Left ventricle myocardium superior (tissue), 1 donor: ENCODE results near the gene TSPAN32. TPM values are rescaled to one million over a fixed set of nuclear protein-coding genes. Genes with fewer than 3 reads are reported as not detected.
A peak's percentile ranks its signal among the peaks of the same experiment; 100 is the strongest.

Source experiments
- ATAC-seq: fragments of 200-7000 bp; cut with Tn5 transposase; one replicate; pipeline ENCODE4 v1.9.1; 2020; ENCODE audit warnings: mild to moderate bottlenecking, moderate library complexity
- DNase-seq: peaks from one replicate; pipeline ENCODE4 v3.0.0-alpha.2; 2020
- intact Hi-C: fragments of 100-400 bp; cut with micrococcal nuclease; formaldehyde crosslinking; loops from one replicate; pipeline ENCODE4 v1.11.0; 2022
- long read RNA-seq: library from polyadenylated mRNA; unstranded; transcript quantifications from one replicate; pipeline ENCODE4 v2.0.0, GENCODE V29; 2021
- total RNA-seq: library from RNA; stranded (reverse); fragmentation: NEBNext Ultra II Directional; extraction: Animal tissue kit (Norgen Biotek cat#: 25700); gene quantifications from one replicate; pipeline ENCODE4 v1.2.1, GENCODE V29; 2021
- donor health status: DM: no; HTN: yes; CAD: no; lungs with severe emphysema.

TSPAN32 gene, protein sequence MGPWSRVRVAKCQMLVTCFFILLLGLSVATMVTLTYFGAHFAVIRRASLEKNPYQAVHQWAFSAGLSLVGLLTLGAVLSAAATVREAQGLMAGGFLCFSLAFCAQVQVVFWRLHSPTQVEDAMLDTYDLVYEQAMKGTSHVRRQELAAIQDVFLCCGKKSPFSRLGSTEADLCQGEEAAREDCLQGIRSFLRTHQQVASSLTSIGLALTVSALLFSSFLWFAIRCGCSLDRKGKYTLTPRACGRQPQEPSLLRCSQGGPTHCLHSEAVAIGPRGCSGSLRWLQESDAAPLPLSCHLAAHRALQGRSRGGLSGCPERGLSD
- 19.9 TPM for total RNA-seq
- long read RNA-seq, partial matches to known transcripts: 8 of 39 reads
- long read RNA-seq, other reads (novel, unspliced or antisense): 28 of 39 reads

DNA sequence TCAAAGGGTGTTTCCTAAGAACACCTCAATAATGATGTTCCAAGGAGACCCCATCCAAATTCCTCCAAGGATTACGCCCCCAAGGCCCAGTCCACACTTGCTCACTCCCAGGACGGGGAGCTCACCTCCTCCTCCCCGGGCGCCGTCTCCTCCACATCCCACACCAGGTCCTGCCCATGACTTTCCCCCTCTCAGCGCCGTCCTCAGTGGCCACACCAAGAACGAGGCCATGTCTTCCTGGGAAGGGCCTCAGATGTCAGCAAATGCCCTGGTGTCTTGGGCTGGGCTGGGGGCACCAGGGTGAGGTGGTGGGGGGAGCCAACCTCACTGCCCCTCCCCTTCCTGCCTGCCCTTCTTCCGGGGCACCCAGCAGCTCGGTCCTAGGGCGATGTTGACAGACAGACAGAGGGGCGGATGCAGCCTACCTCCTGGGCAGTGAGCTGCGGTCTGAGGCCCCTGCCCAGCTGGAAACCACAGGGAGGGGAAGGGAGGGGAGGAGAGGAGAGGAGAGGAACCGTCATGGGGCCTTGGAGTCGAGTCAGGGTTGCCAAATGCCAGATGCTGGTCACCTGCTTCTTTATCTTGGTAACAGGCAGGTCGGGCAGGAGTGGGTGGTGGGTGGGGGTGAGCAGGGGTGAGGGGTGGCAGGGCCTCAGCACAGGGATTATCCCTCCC lies at the start of gene TSPAN32, which contains the start of gene C11orf21:
TSS of gene TSPAN32 (plus strand) at position 383 of the 675 bp plus-strand sequence. CDS start at position 520, 137 bp downstream.
TSS of gene C11orf21 (minus strand) at position 288 of the 675 bp plus-strand sequence. CDS start at position 178, 110 bp downstream.
- DNase-seq (peak; percentile 73), ATAC-seq (peak; percentile 54)
- intact Hi-C loops: no loop called here

DNA sequence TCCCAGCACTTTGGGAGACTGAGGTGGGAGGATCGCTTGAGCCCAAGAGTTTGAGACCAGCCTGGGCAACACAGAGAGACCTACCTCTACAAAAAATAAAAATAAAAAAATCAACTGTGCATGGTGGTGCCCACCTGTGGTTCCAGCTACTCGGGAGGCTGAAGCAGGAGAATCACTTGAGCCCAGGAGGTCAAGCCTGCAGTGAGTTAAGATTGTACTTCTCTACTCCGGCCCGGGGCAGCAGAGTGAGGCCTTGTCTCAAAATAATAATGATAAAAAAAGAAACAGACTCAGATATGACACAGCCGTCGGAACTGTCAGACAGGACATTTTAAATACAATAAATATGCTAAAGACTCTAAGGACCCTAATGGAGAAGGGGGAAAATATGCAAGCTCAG lies 49.8 kb upstream of the TSPAN32 start:
- DNase-seq (no peak), ATAC-seq (no peak)
- intact Hi-C loops: no loop called here

DNA sequence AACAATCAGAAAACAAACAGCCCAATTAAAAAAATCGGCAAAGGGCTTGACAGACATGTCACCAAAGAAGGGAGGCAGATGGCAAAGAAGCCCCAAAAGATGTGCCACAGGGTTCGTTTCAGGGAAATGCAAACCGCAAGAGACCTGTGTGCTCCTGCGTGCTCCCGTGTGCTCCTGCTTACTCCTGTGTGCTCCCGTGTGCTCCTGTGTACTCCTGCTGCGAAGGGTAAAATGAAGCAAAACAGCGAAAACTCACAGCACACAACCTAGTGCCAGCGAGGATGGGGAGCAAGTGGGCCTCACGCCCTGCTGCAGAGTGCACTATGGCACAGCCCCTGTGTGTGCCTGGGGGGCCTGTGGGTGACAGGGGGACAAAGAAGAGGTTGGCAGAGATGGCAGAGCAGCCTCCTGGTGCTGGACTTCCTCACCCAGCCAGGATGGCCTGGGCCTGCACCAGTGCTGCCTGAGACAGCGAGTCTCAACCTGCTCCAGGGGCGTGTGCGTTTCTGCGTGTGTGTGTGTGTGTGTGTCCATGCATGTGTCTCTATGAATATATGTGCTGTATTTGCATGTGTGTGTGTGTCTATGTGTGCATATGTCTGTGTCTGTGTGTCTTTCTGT lies 45.4 kb upstream of the TSPAN32 start:
- intact Hi-C loops: no loop called here
- no peak for ATAC-seq
- no peak for DNase-seq

DNA sequence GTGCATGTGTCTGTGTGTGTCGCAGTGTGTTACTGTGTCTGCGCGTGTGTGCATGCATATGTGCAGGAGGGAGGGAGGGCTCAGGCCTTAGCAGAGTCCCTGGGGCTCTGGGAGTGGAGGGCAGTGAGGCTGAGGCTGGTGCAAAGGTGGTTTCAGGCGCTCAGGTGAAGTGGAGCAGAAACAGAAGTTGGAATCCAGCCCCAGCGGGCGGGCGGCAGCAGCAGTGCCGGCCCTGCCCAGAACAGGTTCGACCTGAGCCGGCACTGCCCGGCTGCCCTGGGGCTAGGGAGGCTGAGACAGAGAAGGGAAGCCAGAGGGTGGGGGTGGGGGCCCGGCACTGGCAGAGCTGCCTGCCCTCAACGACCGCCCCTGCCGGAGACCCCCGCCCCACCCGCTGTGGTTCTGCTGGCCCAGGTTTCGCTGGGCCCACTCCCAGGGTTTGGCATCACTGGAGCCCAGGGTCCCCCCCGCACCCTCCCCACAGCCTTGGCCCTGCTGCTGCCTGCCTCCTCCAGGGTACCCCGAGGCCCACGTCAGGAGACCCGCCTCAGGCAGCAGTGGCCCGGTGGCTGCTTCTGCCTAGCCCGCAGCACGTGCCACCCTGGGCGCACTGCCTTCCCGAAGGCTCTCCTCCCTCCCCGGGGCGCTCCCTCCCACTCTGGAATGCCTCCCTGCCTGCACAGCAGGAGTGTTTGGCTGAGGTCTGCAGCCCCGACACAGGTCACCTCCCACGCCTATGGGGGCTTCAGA lies 44.7 kb upstream of the TSPAN32 start:
- DNase-seq: no peak
- ATAC-seq: no peak

DNA sequence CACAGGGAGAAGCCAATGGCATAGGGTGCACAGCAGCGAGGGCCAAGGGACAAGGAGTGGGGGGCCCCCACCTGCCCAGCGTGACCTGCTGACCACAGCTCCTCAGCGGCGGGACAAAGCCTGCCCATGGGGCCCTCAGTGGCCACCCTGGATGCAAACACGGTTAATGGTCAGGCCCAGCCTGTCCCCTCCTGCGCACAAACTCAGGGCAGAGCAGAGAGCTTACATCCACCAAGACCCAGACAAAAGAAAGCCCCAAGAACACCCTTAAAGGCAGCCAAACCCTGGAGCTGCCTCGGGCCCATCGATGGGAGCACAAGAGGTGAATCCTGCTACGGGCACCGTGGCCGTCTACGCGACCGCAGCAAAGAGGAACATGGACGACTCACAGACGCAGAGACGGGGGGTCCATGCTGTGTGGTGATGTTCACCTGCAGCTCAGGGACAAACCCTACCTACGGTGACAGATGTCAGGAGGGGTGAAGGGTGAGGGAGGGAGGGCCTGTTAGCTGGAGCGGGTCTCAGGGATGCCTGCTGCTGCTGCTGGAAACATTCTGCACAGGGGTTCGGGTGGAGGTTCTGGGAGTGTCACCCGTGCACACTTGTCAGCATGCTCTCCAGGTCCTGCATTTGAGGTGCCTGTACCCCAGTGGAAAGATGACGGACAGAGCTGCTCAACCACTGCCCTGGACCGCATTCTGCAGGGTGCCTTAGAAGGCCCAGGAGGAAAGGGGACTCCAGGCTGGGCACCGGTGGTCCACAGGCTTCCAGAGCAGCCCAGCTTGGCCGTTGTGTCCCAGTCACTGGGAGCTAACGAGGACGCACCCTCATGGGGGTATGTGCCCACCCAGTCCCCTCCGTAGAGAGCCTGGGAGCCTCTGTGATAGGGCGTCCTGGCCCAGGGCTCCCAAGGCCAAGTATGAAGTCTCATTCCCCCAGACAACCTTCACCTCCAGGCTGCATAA lies 43.0 kb upstream of the TSPAN32 start:
- DNase-seq (no peak), ATAC-seq (no peak)
- intact Hi-C loops: no loop called here

More for the DNA sequence above, 44.7 kb upstream of the TSPAN32 start:
- intact Hi-C loops: no loop called here

DNA sequence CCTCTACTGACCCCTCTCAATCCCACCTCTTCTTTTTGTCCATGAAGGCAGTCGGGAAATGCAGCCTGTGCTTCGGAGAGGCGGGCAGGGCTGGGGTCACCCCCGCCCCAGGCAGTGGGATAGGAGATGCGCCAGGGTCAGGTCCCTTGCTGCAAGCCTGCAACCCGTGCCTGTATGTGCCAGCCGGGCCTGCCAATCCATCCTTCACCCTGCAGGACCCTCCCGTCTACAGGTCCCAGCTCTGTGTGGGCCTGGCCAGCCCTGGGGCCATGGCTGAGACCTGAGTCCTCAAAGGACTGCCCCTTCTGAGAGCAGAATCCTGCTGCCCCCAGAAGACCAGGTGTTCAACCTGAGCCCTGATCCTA lies 42.4 kb upstream of the TSPAN32 start:
- no peak for ATAC-seq
- intact Hi-C loops: no loop called here
- no peak for DNase-seq

DNA sequence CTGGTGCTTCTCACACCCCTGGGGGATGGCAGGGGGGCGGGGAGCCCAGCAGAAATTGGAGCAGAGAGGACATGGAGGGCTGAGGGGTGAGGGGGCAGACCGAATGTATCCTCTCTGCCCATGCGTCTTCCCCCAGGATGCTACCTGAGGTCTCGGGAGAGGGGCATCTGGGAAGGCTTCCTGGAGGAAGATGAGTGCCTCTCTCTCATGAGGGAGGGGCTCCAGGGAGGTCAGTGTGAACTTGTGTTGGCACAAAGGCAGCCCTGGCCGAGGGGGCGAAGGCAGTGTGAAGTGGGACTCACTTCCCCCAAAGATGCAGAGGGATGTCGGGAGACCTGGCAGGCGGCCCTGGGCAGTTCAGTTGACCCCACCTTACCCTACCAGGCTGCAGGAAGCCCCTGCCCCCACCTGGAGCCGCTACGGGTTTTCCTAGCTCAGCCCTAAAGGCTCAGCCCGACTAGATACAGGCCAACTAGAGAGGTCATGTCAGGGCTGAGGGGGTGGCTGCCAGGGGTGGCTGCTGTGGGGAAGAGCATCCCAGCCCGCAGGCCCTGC lies 41.8 kb upstream of the TSPAN32 start:
- intact Hi-C loops: no loop called here
- no peak for ATAC-seq
- DNase-seq: no peak

DNA sequence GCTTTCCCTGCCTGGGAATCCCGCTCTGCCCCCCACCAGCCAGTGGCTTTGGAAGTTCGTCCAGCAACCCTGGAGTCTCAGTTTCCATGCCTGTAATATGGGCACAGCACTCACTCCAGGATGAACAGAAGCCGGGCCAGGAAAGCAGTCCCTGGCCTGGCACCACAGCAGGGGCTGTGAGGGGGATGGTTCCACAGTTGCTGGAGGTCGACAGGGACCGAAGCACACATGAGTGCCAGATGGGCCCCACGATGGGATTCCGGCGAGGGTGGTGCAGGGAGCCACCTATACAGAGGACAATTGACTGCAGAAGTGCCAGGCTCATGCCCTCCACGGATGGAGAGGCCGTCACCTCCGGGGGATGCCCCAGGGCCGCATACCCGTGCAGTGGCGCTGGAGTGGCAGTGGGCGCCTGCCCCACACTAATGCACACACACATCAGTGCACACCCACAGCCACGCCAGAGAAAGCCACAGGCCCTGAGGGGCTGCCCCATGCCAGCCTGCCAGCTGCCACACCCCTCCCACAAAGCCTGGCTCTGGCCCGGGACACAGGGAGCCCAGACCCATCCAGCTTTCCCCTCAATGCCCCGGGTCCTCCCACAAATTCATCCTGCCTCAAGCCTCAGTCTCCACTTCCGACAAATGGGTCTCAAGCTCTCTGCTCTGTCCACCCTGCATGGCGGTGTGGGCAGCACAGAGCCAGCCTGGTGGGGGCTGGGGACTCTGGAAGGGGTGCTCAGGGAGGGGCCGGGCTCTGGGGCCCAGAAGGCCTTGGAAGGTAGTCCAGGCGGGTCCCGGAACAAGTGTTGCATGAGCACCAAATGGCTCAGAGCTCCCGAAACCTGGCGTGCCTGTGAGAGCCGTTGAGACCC lies 41.1 kb upstream of the TSPAN32 start:
- intact Hi-C loops: no loop called here
- ATAC-seq (no peak), DNase-seq (no peak)

DNA sequence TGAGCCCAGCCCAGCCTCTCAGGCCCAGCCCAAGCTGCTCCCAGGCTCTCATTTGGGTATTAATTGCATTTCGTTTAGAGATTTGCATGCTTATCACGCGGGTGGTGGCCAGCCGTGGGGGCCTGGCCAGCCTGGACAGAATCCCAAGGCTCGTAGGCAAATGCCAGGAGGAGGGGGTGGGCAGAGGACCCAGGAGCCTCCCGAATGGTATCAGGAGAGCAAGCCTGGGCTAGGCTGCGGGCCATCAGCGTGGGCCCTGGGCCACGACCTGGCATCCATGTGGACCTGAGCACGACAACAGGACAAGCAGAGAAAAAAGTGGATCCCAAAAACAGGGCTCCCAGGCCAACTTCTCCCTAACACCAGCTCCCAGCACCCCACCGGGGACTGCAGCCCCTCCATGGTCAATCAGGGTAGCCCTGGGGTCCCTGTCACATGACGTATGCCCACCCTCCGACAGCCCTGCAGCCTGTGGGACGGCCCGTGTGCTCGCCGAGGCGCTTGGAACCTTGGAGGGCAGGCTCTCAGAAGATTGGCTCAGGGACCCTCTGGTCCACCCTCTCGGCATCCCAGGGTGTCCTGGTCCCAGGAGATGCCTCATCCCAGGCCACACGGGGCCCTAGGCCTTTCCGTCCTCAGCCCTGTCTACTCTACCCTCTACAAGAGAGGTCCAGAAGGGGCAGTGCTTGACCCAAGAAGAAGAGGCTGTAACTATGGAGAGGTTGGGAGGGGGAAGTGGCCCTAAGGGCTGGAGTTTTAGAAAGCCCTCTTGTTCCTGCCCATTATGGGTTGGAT lies 40.2 kb upstream of the TSPAN32 start:
- DNase-seq (no peak), ATAC-seq (no peak)
- intact Hi-C loops: no loop called here

DNA sequence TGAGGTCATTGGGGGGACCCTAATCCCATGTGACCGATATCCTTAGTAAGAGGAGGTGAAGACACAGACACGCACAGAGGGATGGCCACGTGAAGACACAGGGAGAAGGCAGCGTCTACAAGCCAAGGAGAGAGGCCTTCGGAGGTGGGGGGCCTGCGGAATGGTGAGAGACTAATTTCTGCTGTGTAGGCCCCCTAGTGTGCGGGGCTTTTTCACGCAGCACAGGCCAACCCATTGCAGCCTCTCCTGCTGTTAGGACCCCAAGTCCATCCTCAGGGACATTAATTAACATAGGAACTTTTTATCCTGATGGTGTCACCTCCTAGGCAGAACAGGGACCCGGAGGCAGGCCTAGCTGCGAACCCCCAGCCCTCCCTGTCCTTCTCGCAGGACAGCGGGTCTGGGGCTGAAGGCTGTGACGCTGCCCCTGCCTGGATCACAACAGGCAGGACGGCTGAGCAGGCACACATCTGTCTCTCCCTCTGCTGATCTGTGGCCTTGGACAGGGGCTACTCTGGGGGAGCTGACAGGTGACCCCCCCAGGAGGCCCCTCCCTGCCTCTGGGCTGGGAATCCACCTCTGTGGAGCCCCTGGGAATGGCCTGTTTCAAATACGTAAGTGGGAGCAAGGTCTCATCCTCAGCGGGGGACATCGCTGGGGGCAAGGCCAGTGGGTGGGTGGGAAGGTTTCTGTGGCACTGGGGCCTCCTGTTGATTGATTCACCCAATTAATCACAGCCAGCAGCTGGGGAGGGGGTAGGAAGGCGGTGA lies 39.3 kb upstream of the TSPAN32 start:
- intact Hi-C loops: no loop called here
- ATAC-seq (no peak), DNase-seq (no peak)

DNA sequence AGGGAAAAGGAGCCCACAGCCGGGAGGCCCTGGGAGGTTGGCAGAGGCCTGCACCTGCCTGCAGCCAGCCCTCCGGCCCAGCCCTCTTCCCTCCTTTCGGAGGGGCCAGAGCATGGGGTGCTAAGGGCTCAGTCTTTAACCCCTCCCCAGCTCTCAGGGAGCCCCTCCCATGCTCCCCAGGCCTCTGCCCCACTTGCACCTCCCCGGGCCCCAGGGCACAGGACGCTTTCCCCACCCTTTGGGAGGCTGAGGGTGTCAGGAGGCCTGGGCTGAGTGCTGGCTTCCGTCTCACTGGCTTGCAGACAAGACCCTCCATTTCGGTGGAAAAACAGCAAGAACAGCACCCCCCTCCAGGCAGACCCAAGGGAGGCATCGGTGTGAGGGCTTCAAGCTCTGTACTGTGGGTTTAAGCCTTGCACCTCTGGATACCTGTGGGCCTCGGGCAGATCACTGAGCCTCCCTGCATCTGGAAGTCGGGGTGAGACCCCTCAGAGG lies 38.7 kb upstream of the TSPAN32 start:
- ATAC-seq: no peak
- intact Hi-C loops: no loop called here
- no peak for DNase-seq

DNA sequence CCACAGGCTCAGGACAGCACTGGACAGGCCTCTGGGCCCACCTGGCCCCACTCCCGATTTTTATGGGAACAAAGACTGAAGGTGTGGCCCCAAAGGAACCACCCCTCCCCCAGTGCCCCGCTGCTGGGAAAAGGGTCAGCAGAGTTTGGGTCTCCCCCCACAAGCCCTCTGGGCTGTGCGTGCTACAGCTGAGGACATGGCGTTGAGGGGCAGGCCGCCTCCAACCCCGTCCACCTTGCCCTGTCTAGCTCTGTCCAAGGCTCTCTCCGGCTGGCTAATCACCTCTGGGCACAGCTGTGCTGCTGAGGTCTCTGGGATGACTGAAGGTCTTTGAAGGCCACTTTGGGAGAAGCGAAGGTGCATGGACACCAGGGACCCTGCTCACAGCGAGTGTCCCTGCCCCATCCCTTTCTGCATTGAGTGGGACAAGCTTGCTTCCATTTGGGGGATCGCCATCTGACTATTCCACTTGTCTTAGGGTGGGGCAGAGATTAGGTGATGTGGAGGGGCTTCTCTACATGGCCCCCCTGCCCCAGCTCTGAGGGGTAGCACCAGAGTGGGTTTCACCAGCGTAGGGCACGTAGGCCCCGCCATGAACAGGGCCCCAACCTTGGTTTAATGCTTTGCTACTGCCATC lies 38.0 kb upstream of the TSPAN32 start:
- intact Hi-C loops: no loop called here
- ATAC-seq: no peak
- no peak for DNase-seq

DNA sequence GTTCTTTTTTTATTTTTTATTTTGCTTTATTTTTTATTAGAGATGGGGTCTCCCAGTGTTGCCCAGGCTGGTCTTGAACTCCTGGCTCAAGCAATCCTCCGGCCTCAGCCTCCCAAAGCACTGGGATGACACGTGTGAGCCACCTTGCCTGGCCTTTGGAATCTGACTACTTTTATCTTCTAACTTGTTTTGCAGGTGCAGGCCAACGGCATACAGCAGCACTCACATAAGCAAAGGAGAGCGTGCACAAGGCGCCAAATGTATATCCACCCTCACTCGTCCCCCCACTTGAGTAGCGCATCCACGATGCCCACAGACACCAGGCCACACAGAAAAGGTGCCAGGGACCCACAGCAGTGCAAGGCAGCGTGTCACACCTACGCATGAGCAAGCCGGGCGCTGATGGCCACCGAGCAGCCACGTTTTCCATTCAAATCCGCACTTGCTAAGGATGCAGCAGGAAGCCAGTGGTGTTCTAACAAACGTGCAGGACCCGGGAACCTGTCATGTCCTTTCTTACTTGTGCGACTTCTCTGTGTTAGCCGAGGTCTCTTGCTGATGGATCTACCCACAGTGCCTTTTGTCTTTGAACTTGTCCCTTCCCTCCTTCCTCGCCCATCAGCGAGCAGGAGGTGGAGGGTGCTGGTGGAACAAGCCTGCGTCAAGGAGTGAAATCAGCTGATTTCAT lies 37.3 kb upstream of the TSPAN32 start:
- intact Hi-C loops: no loop called here
- DNase-seq (no peak), ATAC-seq (no peak)

DNA sequence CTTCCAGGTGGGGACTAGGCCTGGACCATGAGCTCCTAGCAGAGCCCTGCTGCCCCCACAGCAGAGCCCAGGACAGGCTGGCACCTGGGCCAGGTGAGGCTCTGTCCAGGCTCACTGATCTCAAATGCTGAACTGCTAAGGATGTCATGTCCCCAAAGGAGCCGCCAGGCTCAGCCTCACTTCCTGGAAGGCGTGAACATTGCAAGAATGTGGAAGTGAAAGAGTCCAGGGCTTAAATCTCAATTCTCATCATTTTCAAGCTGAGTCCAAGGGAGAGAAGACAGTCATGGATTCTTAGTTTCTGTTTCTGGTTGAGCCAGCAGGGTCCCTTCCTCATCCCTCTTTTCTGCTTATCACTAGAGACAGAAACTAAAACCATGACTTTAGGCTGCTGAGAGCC lies 36.4 kb upstream of the TSPAN32 start:
- peak; percentile 55 for DNase-seq
- ATAC-seq: peak; percentile 16

More for the DNA sequence above, 36.4 kb upstream of the TSPAN32 start:
- intact Hi-C loops: no loop called here
